Stimulated activated CD8-positive, alpha-beta memory T cell treated with anti-CD3 and anti-CD28 coated beads, Interleukin-15, amount 100 ng/mL, for 4 hours (primary cell): ENCODE results near the gene CISD1.

Experiments used
- DNase-seq, 2 donors: peaks; one replicate each; pipeline ENCODE4 v3.0.0-alpha.2; 2020; ENCODE audit warnings: low read depth in 2 of 2

The CISD1 gene

DNA sequence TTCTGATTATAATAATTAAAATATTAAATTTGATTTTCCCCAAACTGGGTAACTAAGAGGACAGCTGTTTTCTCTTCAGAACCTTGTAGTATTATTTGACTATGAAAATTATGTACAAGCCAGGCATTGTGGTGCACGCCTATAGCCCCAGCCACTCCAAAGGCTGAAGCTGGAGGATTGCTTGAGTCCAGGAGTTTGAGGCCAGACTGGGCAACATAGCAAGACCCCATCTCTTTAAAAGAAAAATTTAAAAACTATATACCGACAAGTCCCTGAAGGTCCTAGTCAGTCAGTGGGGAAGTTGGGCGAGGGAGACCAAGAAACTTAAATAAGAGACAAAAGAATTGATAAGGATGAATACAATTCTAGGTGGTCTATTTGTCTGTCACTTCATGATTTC is 38.7 kb downstream of the CISD1 start:
- no peak for DNase-seq

DNA sequence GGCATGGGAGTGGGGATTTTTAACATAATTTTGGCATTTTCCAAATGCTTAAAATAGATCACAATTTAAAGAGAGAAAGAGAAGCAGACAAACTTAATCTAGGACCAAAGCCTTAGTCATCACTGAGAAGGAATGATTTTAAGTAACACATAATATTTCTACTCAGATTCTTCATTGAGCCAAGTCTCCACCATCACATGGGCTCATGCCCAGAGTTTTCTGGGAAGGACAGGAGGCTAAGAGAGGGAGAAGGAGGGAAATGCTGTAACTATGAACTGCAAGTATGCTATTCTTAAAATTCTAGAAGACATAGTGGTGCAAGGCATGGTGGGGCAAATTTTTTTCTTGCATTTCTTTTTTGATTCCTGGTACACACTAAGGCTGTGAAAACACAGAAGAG is 42.1 kb downstream of the CISD1 start:
- DNase-seq = no peak

DNA sequence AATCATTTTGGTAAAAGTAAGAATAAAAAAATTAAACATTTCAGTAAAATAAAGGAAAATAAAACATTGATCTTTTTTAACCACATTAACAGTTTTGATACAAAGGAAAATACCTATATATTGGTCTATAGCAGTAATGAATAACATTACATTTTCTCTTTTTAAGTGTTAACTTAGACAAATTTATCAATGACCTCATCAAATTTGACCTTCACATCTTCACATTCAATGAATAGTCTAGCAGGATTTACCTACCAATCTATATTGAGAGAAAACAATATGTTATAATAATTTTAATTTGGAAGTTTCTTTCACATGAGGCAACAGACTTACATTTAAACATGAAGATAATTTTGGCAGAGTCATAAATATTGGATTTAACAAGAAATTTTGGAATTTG is 47.9 kb downstream of the CISD1 start:
- no peak for DNase-seq

DNA sequence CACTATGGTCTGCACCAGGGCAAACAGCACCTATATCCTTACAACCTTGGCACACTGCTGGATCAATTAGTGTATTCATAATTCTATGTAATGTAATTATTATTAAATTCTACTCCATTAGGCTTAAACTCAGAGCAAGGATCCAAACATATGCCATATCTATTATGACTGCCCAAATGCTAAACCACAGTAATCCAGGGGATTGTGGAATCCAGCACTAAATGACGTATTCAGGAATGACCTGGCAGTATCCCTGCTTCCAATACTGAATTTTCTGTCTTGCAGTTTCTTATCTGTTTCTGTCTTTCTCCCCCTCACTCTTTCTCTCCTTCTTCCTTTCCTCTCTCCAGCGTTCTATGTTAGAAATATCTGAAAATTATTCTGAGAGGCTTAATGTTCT is 49.4 kb downstream of the CISD1 start:
- no peak for DNase-seq

DNA sequence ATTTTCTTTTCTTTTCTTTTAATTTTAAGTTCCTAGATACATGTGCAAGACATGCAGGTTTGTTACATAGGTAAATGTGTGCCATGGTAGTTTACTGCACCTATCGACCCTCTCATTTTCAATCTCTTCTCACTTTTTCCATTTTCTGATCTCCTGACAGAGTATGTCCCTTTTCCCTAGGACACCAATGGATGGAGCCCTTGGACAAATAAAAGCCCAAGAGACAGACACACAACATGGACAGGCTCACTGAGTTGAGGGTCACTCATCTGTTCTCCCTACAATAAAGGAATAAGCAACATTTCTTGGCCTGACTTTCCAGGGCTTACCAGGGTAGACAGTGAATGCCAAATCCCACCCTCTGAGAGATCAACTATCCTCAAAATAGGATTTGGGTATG is 50.6 kb downstream of the CISD1 start:
- no peak for DNase-seq

DNA sequence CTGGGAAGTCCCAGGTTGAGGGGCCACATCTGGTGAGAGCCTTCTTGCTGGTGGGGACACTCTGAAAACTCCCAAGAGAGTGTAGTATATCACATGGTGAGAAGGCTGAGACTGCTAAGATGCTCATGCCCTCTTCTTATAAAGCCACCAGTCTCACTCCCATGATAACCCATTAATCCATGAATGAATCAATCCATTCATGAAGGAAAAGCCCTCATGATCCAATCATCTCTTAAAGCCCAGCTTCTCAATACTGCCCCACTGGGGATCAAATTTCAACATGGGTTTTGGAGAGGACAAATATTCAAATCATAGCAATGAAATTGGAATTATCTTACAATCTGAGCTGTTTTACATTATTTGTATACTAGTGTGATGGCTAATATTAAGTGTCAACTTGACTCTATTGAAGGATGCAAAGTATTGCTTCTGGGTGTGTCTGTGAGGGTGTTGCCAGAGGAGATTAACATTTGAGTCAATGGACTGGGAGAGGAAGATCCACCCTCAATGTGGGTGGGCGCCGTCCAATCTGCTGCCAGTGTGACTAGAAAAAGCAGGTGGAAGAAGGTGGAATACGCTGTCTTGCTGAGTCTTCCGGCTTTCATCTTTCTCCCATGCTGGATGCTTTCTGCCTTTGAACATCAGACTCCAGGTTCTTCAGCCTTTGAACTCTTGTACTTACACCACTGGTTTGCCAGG is 51.5 kb downstream of the CISD1 start:
- no peak for DNase-seq

DNA sequence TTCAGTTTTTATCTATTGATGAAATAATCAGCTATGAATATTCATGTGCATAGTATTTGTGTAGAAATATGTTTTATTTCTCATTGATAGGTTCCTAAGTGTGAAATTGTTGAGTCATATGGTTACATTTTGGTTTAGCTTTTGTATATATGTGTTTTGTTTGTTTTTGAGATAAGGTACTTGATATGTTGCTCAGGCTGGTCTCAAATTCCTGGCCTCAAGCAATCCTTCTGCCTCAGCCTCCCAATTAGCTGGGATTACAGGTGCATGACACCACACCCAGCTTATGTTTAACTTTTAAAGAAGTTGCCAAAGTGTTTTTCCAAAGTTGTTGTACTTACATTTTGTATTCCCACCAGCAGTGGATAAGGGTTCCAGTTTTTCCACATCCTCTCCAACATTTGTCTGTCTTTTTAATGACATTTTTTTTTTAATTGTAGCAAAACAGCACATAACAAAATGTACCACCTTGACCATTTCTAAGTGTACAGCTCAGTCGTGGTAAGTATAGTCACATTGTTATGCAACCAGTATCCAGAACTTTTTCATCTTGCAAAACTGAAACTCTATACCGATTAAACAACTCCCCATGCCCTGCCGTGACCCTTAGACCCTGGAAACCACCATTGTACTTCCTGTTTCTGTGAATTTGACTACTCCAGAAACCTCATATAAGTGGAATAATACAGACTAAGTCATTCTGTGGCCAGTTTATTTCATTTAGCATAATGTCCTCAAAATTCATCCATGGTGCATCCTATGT is 53.3 kb downstream of the CISD1 start:
- DNase-seq = no peak

DNA sequence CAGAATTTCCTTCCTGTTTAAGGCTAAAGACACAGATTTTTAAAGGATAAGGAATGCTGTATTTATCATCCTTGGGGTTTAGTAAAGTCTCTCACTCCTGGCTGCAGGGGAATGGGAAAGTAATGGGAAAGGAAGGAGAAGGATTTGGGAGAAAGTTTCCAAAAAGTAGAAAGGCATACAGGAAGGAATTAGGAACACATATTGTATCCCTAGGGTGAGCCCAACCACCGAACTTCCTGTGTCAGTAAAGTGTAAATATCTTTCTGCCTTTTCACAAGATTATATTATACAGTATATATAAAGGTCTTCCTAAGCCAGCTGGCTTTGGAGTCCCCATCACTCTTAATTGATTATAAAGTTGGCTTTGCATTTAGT is 53.9 kb downstream of the CISD1 start:
- no peak for DNase-seq

DNA sequence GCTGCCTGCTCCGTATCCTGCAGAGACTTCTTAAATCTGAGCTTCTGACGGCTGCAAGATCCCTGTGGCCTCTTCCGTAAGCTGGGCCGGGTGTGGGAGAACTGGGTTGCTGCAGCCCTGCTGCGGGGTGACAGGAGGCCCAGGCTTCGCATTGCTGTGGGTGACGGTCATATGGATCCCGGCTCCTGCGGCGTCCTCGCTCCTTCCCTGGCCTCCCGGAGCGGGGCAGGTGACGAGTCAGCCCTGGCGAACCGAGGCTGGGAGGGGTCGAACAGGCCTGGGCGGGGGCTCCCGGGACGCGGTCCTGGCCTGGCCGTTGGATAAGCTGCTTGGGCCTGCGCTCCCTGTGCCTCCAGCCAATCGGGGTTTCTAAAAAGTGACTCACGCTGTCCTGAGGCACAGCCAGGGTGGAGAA is 58.0 kb downstream of the CISD1 start:
- no peak for DNase-seq

DNA sequence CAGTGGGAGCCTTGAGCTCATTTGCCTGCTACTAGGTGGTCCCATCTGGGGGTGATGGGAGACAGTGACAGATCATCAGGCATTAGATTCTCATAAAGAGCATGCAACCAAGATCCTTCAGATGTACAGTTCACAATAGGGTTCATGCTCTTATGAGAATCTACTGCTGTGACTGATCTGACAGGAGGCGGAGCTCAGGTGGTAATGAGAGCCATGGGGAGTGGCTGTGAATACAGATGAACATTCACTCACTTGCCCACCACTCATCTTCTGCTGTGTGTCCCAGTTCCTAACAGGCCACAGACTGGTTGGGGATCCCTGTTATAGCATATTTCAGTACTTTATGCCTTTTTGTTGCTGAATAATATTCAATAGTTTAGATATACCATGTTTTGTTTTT is 59.3 kb downstream of the CISD1 start:
- DNase-seq = no peak

DNA sequence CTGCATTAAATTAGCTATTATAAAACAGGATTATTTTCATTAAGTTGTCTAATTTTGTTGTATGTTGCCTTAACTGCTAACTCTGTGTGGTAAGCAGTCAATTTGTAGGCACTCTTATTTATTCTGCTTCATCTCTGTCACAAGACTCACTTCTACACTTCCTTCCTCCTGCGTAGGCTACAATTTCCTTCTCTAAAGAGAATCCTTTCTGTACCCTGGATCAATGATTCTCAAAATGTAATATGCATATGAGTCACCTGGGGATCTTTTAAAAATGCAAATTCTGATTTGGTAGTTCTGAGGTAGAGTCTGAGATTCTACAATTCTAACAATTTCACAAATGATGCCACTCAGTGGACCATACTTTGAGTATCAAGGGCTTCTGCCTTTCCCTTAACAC is 61.5 kb downstream of the CISD1 start:
- DNase-seq = no peak

DNA sequence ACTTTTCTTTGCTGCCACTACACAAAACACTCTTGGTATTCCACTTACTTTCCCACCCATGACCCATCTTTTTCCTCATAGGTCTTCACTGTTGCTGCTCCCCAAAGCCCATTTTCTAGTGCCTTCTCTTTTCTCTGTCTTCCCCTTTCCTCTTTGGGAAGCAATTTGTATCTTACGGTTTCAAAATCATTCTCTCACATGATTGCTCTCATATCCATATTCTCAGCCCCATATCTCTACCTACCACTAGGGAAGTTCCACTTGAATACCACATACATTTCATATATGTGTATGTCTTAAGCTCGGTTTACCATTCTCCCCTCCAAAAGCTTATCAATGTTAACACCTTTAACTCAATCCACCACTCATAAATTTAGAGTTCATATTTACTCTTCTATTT is 62.7 kb downstream of the CISD1 start:
- DNase-seq = no peak

DNA sequence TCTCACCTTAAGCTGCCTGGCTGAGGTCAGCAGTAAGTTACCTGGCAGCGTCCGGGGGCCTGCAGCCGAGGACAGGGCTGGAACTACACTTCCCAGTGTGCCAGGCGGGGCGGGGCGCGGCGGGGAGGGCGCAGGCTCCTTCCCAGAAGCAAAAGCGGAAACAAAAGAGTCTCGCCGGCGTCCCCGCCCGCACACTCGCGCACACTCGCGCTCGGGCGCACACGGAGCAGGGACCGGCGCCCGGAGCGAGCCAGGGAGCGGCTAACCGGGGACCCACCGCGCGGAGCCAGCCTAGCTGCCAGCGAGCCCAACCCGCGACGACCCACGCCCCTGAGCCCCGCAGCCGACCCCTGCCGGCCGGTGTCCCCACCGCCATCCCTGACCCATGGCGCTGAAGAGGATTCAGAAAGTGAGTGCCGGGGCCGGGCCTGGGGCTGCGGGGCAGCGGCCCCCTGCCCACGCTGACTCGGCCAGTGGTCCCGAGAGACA is 65.9 kb downstream of the CISD1 start, which contains the start of gene UBE2D1:
Gene UBE2D1 (plus strand): TSS at position 190 of the 489 bp plus-strand sequence. CDS start 196 bp downstream, at position 386.
- peak; percentile 73 to 74 for DNase-seq

DNA sequence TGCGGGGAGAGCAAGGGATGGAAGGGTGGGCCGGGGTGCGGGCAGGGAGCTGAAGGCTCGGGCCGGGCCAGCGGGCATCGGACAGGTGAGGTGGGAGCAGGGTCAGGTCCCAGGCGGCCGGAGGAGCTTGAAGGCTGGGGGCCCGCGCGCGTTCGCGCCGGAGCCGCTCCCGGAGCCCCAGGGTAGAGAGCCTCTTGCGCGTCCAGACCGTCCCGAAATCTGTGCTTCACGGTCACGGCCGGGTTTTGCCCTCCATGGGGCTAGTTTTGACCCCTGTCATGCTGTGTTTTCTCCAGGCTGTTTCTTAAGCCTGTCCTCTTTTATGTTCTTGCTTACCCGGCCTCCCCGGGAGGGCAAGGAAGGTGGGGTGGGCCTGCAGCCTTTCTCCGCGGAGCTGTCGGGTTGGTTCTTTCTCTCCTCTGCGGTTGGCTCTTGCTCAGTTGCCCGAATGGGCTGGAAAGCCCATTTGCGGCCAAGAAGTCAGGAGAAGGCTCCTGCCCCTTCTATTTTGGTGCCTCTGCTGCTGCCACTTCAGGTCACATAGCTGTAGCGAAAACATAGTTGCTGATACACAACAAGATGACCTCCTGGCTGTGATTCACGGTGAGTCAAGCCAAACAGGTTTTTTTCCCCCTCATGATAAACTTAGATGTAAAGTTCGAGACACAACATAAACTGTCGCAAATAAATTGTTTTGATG is 66.5 kb downstream of the CISD1 start:
- no peak for DNase-seq

DNA sequence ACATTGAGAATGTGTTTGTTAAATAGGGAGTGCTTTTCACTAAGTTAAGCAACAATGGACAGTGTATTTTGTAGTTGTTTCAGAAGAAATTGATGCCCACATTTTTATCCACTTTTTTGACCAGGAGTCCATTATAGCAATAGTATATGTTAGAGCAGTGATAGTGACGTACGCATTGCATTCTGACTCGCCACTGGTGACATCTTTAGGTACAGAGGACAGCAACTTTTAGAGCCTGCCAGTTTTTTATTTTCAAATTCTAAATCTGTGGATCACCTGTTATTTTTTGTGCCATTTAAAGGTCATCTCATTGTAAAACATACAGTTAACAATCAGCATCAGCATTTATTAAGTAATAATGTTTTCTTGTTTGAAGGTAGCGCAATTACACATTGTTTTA is 67.3 kb downstream of the CISD1 start:
- no peak for DNase-seq
